Measurements from ENCODE around the gene NKD2.

GRCh38 chr5:966941-967340 lies 41.7 kb upstream of the NKD2 start:
- no peak for TF ChIP-seq KAT7 (CRISPR knock-in tag; IDR thresholded peaks at IDR 0.05; ENCODE audit: borderline replicate concordance)
- TF ChIP-seq SMAD3 (CRISPR knock-in tag; IDR thresholded peaks at IDR 0.05; ENCODE audit: borderline replicate concordance): no peak
- no peak for TF ChIP-seq CTCF (IDR thresholded peaks at IDR 0.05)
- TF ChIP-seq CREB1 (CRISPR knock-in tag; IDR thresholded peaks at IDR 0.05): no peak
- no peak for TF ChIP-seq MAX (CRISPR knock-in tag; IDR thresholded peaks at IDR 0.05)
- TF ChIP-seq ZNF416 (CRISPR knock-in tag; IDR thresholded peaks at IDR 0.05): no peak
- TF ChIP-seq RORB (CRISPR knock-in tag; IDR thresholded peaks at IDR 0.05): no peak
- no peak for TF ChIP-seq ATF2 (CRISPR knock-in tag; IDR thresholded peaks at IDR 0.05; ENCODE audit: borderline replicate concordance, low read depth)
- TF ChIP-seq IRF1 (CRISPR knock-in tag; IDR thresholded peaks at IDR 0.05): no peak
- no peak for TF ChIP-seq E2F1 (CRISPR knock-in tag; IDR thresholded peaks at IDR 0.05)
- no peak for TF ChIP-seq ZBTB43 (CRISPR knock-in tag; IDR thresholded peaks at IDR 0.05)

Measured in WTC11 (cell line).